GM12878 (cell line): Measurements from ENCODE around the gene PRKAR1A. TPM values are rescaled to one million over a fixed set of nuclear protein-coding genes. Genes with fewer than 3 reads are reported as not detected.

ENCODE experiments used
- ATAC-seq: fragments of 200-7000 bp; cut with Tn5 transposase; 3 replicates; pipeline ENCODE4 v1.9.1; 2020; ENCODE audit warnings: mild to moderate bottlenecking, moderate library complexity
- BruUV-seq: library from RNA; stranded (reverse); fragments of 400-500 nt; replicated peaks from 2 replicates; lab custom pipeline; 2021; lab: Mats Ljungman, UMichigan
- CTCF ChIA-PET: fragments of 300-600 bp; sonication (Branson Sonifier 250); formaldehyde crosslinking; extraction: SDS; loops from one replicate; lab custom pipeline; 2021; ENCODE audit warnings: inconsistent platforms; lab: Yijun Ruan, JAX
- POLR2A ChIA-PET: fragments of 350-600 bp; formaldehyde crosslinking; extraction: SDS; loops from one replicate; lab custom pipeline; 2021; ENCODE audit warnings: inconsistent platforms; lab: Charles Lee
- RAD21 ChIA-PET: fragments of 300-600 bp; sonication (Branson Sonifier 250); formaldehyde crosslinking; loops from one replicate; lab custom pipeline; 2023; ENCODE audit warnings: antibody characterized with exemption; ENCODE audit not compliant: unreplicated experiment; lab: Charles Lee
- SMC1A ChIA-PET: fragments of 300-600 bp; sonication (Branson Sonifier 250); formaldehyde crosslinking; loops from one replicate; lab custom pipeline; 2023; ENCODE audit not compliant: unreplicated experiment, uncharacterized antibody; lab: Charles Lee
- DNase-seq: peaks from one replicate; pipeline ENCODE4 v3.0.0-alpha.2; 2011; ENCODE audit warnings: low read depth, low spot score
- FAIRE-seq: peaks from 3 replicates; lab custom pipeline; 2011; peaks lifted over from hg19 to GRCh38; lab: Jason Lieb, UNC
- H2AFZ ChIP-seq: 2 replicates; pipeline ENCODE4 v1.6.0; 2011; ENCODE audit warnings: low read depth, low read length, control low read depth; ENCODE audit not compliant: control insufficient read depth
- H3K27ac ChIP-seq: 2 replicates; pipeline ENCODE4 v1.5.1; 2011; ENCODE audit warnings: control low read depth; ENCODE audit not compliant: control insufficient read depth, insufficient read depth
- H3K27me3 ChIP-seq, 2 experiments: replicated peaks in 1 of 2; 2 replicates each; pipeline versions ENCODE4 v1.6.0 to v1.6.1; 2011; ENCODE audit warnings: low read length in 1 of 2; ENCODE audit not compliant: control insufficient read depth in 2 of 2, insufficient read depth in 2 of 2
- H3K36me3 ChIP-seq, 2 experiments: 2 replicates each; pipeline ENCODE4 v1.5.1; 2011; ENCODE audit warnings: low read length in 1 of 2; ENCODE audit not compliant: control insufficient read depth in 2 of 2, insufficient read depth in 2 of 2
- H3K4me1 ChIP-seq: 2 replicates; pipeline ENCODE4 v1.6.1; 2011; ENCODE audit warnings: mild to moderate bottlenecking, low read length, moderate library complexity, mixed read lengths; ENCODE audit not compliant: control insufficient read depth, insufficient read depth
- H3K4me2 ChIP-seq: 2 replicates; pipeline ENCODE4 v1.6.0; 2011; ENCODE audit warnings: control low read depth; ENCODE audit not compliant: control insufficient read depth, insufficient read depth
- H3K4me3 ChIP-seq: fragments of 200-600 bp; sonication (generic); 2 replicates; pipeline ENCODE4 v1.5.1; 2016
- H3K79me2 ChIP-seq: 2 replicates; pipeline ENCODE4 v1.6.0; 2011; ENCODE audit warnings: low read length; ENCODE audit not compliant: control insufficient read depth, insufficient read depth
- H3K9ac ChIP-seq: 2 replicates; pipeline ENCODE4 v1.8.0; 2011; ENCODE audit warnings: low read length, control low read depth, mixed read lengths; ENCODE audit not compliant: control insufficient read depth, insufficient read depth
- H3K9me3 ChIP-seq: replicated peaks from 3 replicates; pipeline ENCODE4 v1.5.1; 2011; ENCODE audit warnings: mild to moderate bottlenecking, low read length; ENCODE audit not compliant: control insufficient read depth, insufficient read depth
- H4K20me1 ChIP-seq: 2 replicates; pipeline ENCODE4 v1.6.0; 2011; ENCODE audit not compliant: control insufficient read depth, insufficient read depth
- ASH2L ChIP-seq: fragments of 300-600, 200-600 bp; sonication (generic); IDR thresholded peaks from 2 replicates; pipeline ENCODE4 v1.6.1; 2017; ENCODE audit warnings: low read depth, mild to moderate bottlenecking, borderline replicate concordance
- BCL11A ChIP-seq: IDR thresholded peaks from 2 replicates; pipeline ENCODE4 v1.6.1; 2011; ENCODE audit warnings: low read depth, low read length
- CBFB ChIP-seq: IDR thresholded peaks from 2 replicates; pipeline ENCODE4 v1.6.1; 2016; ENCODE audit warnings: antibody characterized with exemption, low read depth
- CBX3 ChIP-seq: fragments of 200-600 bp; sonication (generic); IDR thresholded peaks from 2 replicates; pipeline ENCODE4 v1.6.1; 2016; ENCODE audit warnings: low read depth, borderline replicate concordance
- CHD2 ChIP-seq: IDR thresholded peaks from 2 replicates; pipeline ENCODE4 v1.6.1; 2011; ENCODE audit warnings: low read depth, low read length, improper control_type of control experiment, borderline replicate concordance
- EED ChIP-seq: sonication (generic); IDR thresholded peaks from 2 replicates; pipeline ENCODE4 v1.6.1; 2016; ENCODE audit warnings: antibody characterized with exemption, low read depth
- ETV6 ChIP-seq, 2 experiments: fragments of 450-650 bp in 1 of 2; IDR thresholded peaks in 1 of 2; conservative IDR thresholded peaks in 1 of 2; 2 replicates each; pipeline ENCODE4 v1.6.1; 2014; ENCODE audit warnings: antibody characterized with exemption in 1 of 2, borderline replicate concordance in 1 of 2, low read depth in 1 of 2, mild to moderate bottlenecking in 1 of 2, moderate library complexity in 1 of 2
- GATAD2B ChIP-seq: fragments of 450-650 bp; conservative IDR thresholded peaks from 2 replicates; pipeline ENCODE4 v1.6.1; 2017; ENCODE audit warnings: low read depth, mild to moderate bottlenecking, moderate library complexity
- MEF2A ChIP-seq: IDR thresholded peaks from 2 replicates; pipeline ENCODE4 v1.6.1; 2011; ENCODE audit warnings: low read depth, mild to moderate bottlenecking, low read length, moderate library complexity; ENCODE audit not compliant: insufficient read depth
- NBN ChIP-seq: fragments of 450-650 bp; IDR thresholded peaks from 2 replicates; pipeline ENCODE4 v1.6.1; 2016
- SMARCA5 ChIP-seq: fragments of 450-650 bp; IDR thresholded peaks from 2 replicates; pipeline ENCODE4 v1.6.1; 2017; ENCODE audit warnings: mild to moderate bottlenecking
- TAF1 ChIP-seq: IDR thresholded peaks from 2 replicates; pipeline ENCODE4 v1.6.1; 2011; ENCODE audit warnings: mild to moderate bottlenecking, low read depth, low read length, borderline replicate concordance
- ZNF217 ChIP-seq: fragments of 450-650 bp; IDR thresholded peaks from 2 replicates; pipeline ENCODE4 v1.6.1; 2017; ENCODE audit warnings: antibody characterized with exemption, mild to moderate bottlenecking
- whole genome bisulfite sequencing: methylation state at CpG from one replicate; pipeline ENCODE4 v1.1.6; 2016; ENCODE audit warnings: low lambda C conversion rate; ENCODE audit not compliant: insufficient replicate concordance, insufficient coverage; ENCODE audit errors: missing lambda C conversion rate; 5-methylcytosine and 5-hydroxymethylcytosine counted together
- in situ Hi-C: fragments of 300-500 bp; cut with MboI; formaldehyde crosslinking; loops from 9 replicates; pipeline ENCODE4 v1.14.3; 2018; ENCODE audit warnings: mixed read lengths
- intact Hi-C: fragments of 100-400 bp; cut with micrococcal nuclease; formaldehyde crosslinking; loops from one replicate; pipeline ENCODE4 v1.14.2; 2022; ENCODE audit not compliant: unreplicated experiment
- polyA plus RNA-seq, 11 experiments: library from polyadenylated mRNA; depleted of rRNA in 4 of 11; unstranded in 6 of 11; stranded (reverse) in 5 of 11; fragments of >200 nt; fragmentation: Nextera tagmentation in 4 of 11; fragmentation: Illumina TruSeq in 1 of 11; extraction: Ambion mirVana in 4 of 11; extraction: Trizol in 1 of 11; gene quantifications; 1 replicate in 1 of 11; 2 replicates in 10 of 11; pipeline versions ENCODE4 v1.2.1 to v1.2.3, GENCODE V29; 2011 to 2016; ENCODE audit warnings: inconsistent platforms in 2 of 11, missing spikeins in 2 of 11, low read depth in 1 of 11
- total RNA-seq, 4 experiments: library from RNA; depleted of rRNA in 3 of 4; stranded (reverse); fragments of >200 nt in 3 of 4; fragmentation: Illumina TruSeq in 1 of 4; extraction: Trizol in 1 of 4; gene quantifications; 2 replicates each; pipeline versions ENCODE4 v1.2.1 to v1.2.3, GENCODE V29; 2013 to 2021
- TF ChIP-seq, protein P1 (sequence below): IDR thresholded peaks from 2 replicates; pipeline ENCODE4 v1.6.1; 2012; ENCODE audit warnings: low read depth, low read length, improper control_type of control experiment
- TF ChIP-seq, protein P2 (sequence below): IDR thresholded peaks from 2 replicates; pipeline ENCODE4 v1.6.1; 2012; ENCODE audit warnings: low read depth, low read length, improper control_type of control experiment
- TF ChIP-seq, protein P3 (sequence below): fragments of 450-650 bp; formaldehyde crosslinking; IDR thresholded peaks from 2 replicates; pipeline ENCODE4 v1.5.0; 2022; ENCODE audit warnings: mild to moderate bottlenecking, missing genetic modification characterization
- TF ChIP-seq, protein P4 (sequence below): fragments of 450-650 bp; IDR thresholded peaks from 2 replicates; pipeline ENCODE4 v1.6.1; 2016; ENCODE audit warnings: mild to moderate bottlenecking

Gene PRKAR1A
- total and polyA plus RNA-seq, 10 of the 15 experiments (the other 5 are each of a cell fraction or from before 2014, with no cell fraction given): 29.1 to 200 (median 125) TPM

DNA sequence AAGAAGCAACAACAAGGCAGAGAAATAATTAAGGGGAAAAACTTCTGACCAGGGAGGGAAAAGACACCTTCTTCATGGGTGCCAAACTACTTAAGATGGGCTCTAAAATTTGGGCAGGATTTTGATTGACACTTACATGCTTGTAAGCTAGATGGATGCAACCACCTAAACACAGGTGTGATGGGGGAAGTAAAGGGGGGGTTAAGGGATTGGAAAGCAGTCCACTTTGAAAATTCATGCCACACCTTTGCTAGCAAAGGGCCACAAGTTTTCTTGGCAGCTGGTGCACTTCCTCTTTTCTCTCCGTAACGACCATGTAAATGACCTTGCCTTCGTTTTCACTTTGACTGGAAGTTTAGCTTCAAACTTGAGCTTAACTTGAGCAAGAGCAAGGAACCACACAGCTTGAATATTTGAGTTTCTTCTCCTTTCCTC is 14.3 kb upstream of the PRKAR1A start:
- Histone ChIP-seq H4K20me1 (no peaks in the 10 kb centered on the region), H3K9me3 (no peaks in the 10 kb centered on the region), H2AFZ (no peak overlapping the region; the same call in 1 of the 2 replicates), H3K4me2 (peak overlapping the region; percentile 84), H3K27ac (peak overlapping the region; percentile 82), H3K79me2 (no peaks in the 10 kb centered on the region), H3K27me3 (no peaks in the 10 kb centered on the region), H3K9ac (no peak overlapping the region), H3K4me1 (peaks cover 26% of the 10 kb centered on the region), H3K36me3 (no peaks in the 10 kb centered on the region), H3K4me3 (peak overlapping the region; percentile 18; the same call in 1 of the 2 replicates)
- 0% methylated on average over 3 of the region's 3 CpGs for WGBS
- peak; percentile 94 for ATAC-seq
- ChIA-PET POLR2A (interaction anchor here (0.6 to 4.4 kb wide), 14 partner anchors 9 to 327 kb away, joined by 3 to 46 read pairs (median 5); partner anchors contain the start of gene PRKAR1A), RAD21 (interaction anchor here (0.6 to 3.1 kb wide), 14 partner anchors 9 to 848 kb away, joined by 3 to 43 read pairs (median 4); partner anchors contain the start of genes AMZ2, PRKAR1A and WIPI1), CTCF (interaction anchor here (0.9 to 6.2 kb wide), 20 partner anchors 9 to 478 kb away, joined by 3 to 59 read pairs (median 4); partner anchors contain the start of genes PRKAR1A and WIPI1), SMC1A (interaction anchor here (0.6 to 8.3 kb wide), 26 partner anchors 9 to 727 kb away, joined by 3 to 97 read pairs (median 5); partner anchors contain the start of gene PRKAR1A)
- peak; percentile 94 for DNase-seq
- intact Hi-C loops (loop anchor here (1.0 kb wide), 1 partner anchor 14 kb away; the partner anchor contains the start of gene PRKAR1A), in situ Hi-C loops (no loop called here)
- FAIRE-seq: peak; percentile 98
- no TSS peak for BruUV-seq
- TF ChIP-seq SMARCA5: no peak; the same call in 1 of the 2 replicates
- TF ChIP-seq, protein P1, sequence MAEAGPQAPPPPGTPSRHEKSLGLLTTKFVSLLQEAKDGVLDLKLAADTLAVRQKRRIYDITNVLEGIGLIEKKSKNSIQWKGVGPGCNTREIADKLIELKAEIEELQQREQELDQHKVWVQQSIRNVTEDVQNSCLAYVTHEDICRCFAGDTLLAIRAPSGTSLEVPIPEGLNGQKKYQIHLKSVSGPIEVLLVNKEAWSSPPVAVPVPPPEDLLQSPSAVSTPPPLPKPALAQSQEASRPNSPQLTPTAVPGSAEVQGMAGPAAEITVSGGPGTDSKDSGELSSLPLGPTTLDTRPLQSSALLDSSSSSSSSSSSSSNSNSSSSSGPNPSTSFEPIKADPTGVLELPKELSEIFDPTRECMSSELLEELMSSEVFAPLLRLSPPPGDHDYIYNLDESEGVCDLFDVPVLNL: peak; percentile 9; the same call in 1 of the 2 replicates
- TF ChIP-seq MEF2A: no peak
- peak; percentile 82 for TF ChIP-seq GATAD2B
- peak in 1 of 2 experiments; percentile 81; a peak in 2 of 4 replicates for TF ChIP-seq ETV6 (conservative IDR thresholded peaks at IDR 0.05 in 1 of 2, IDR thresholded peaks at IDR 0.05 in 1 of 2; ENCODE audit: borderline replicate concordance in 1 of 2, low read depth in 1 of 2)
- peak; percentile 46; the same call in 1 of the 2 replicates for TF ChIP-seq CBFB
- TF ChIP-seq, protein P2, sequence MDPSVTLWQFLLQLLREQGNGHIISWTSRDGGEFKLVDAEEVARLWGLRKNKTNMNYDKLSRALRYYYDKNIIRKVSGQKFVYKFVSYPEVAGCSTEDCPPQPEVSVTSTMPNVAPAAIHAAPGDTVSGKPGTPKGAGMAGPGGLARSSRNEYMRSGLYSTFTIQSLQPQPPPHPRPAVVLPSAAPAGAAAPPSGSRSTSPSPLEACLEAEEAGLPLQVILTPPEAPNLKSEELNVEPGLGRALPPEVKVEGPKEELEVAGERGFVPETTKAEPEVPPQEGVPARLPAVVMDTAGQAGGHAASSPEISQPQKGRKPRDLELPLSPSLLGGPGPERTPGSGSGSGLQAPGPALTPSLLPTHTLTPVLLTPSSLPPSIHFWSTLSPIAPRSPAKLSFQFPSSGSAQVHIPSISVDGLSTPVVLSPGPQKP: 0 out of 2 replicates have a peak, but pooled peaks have one; percentile 18
- TF ChIP-seq, protein P3, sequence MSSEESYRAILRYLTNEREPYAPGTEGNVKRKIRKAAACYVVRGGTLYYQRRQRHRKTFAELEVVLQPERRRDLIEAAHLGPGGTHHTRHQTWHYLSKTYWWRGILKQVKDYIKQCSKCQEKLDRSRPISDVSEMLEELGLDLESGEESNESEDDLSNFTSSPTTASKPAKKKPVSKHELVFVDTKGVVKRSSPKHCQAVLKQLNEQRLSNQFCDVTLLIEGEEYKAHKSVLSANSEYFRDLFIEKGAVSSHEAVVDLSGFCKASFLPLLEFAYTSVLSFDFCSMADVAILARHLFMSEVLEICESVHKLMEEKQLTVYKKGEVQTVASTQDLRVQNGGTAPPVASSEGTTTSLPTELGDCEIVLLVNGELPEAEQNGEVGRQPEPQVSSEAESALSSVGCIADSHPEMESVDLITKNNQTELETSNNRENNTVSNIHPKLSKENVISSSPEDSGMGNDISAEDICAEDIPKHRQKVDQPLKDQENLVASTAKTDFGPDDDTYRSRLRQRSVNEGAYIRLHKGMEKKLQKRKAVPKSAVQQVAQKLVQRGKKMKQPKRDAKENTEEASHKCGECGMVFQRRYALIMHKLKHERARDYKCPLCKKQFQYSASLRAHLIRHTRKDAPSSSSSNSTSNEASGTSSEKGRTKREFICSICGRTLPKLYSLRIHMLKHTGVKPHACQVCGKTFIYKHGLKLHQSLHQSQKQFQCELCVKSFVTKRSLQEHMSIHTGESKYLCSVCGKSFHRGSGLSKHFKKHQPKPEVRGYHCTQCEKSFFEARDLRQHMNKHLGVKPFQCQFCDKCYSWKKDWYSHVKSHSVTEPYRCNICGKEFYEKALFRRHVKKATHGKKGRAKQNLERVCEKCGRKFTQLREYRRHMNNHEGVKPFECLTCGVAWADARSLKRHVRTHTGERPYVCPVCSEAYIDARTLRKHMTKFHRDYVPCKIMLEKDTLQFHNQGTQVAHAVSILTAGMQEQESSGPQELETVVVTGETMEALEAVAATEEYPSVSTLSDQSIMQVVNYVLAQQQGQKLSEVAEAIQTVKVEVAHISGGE (CRISPR knock-in tag): no peak
- no peak for TF ChIP-seq ASH2L
- peak; percentile 85 for TF ChIP-seq EED
- peak; percentile 98 for TF ChIP-seq BCL11A
- peak; percentile 81 for TF ChIP-seq ZNF217
- TF ChIP-seq NBN: peak; percentile 92
- TF ChIP-seq, protein P4, sequence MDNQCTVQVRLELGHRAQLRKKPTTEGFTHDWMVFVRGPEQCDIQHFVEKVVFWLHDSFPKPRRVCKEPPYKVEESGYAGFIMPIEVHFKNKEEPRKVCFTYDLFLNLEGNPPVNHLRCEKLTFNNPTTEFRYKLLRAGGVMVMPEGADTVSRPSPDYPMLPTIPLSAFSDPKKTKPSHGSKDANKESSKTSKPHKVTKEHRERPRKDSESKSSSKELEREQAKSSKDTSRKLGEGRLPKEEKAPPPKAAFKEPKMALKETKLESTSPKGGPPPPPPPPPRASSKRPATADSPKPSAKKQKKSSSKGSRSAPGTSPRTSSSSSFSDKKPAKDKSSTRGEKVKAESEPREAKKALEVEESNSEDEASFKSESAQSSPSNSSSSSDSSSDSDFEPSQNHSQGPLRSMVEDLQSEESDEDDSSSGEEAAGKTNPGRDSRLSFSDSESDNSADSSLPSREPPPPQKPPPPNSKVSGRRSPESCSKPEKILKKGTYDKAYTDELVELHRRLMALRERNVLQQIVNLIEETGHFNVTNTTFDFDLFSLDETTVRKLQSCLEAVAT: peak; percentile 71
- TF ChIP-seq TAF1: peak; percentile 58; the same call in 1 of the 2 replicates
- TF ChIP-seq CHD2: peak; percentile 75; the same call in 1 of the 2 replicates
- no peak for TF ChIP-seq CBX3
